GM23248 (cell line): ENCODE data around the gene ASB16. TPM values are rescaled to one million over a fixed set of nuclear protein-coding genes. Genes with fewer than 3 reads are reported as not detected.
"Not testable (repeated sequence)": the region's sequence is repeated elsewhere in the genome, so short reads cannot be mapped to it uniquely, and the experiment has no call there.

Experiments
- DNase-seq: peaks from one replicate; pipeline ENCODE4 v3.0.0-alpha.2; 2015
- H2AFZ ChIP-seq: fragments of 200-600 bp; sonication (generic); 2 replicates; pipeline ENCODE4 v1.6.1; 2016; ENCODE audit warnings: antibody characterized with exemption
- H3F3A ChIP-seq: fragments of 200-600 bp; sonication (generic); 2 replicates; pipeline ENCODE4 v1.6.1; 2016; ENCODE audit warnings: mild to moderate bottlenecking, antibody characterized with exemption, mixed run types; ENCODE audit not compliant: insufficient read depth
- H3K27ac ChIP-seq: fragments of 200-600 bp; sonication (generic); 2 replicates; pipeline ENCODE4 v1.5.1; 2016; ENCODE audit warnings: mild to moderate bottlenecking
- H3K27me3 ChIP-seq: fragments of 200-600 bp; sonication (generic); replicated peaks from 2 replicates; pipeline ENCODE4 v1.6.1; 2016; ENCODE audit warnings: mild to moderate bottlenecking; ENCODE audit not compliant: insufficient read depth
- H3K36me3 ChIP-seq: fragments of 200-600 bp; sonication (generic); 2 replicates; pipeline ENCODE4 v1.6.1; 2016; ENCODE audit warnings: low read depth, mild to moderate bottlenecking
- H3K4me1 ChIP-seq: fragments of 200-600 bp; sonication (generic); 2 replicates; pipeline ENCODE4 v1.6.1; 2016; ENCODE audit warnings: mild to moderate bottlenecking; ENCODE audit not compliant: insufficient read depth
- H3K4me2 ChIP-seq: fragments of 200-600 bp; sonication (generic); one replicate; pipeline ENCODE4 v1.6.1; 2016; ENCODE audit warnings: mild to moderate bottlenecking; ENCODE audit not compliant: unreplicated experiment
- H3K4me3 ChIP-seq: fragments of 200-600 bp; sonication (generic); 2 replicates; pipeline ENCODE4 v1.5.1; 2016; ENCODE audit warnings: mild to moderate bottlenecking
- H3K79me2 ChIP-seq: fragments of 200-600 bp; sonication (generic); 2 replicates; pipeline ENCODE4 v1.6.1; 2016; ENCODE audit warnings: mild to moderate bottlenecking; ENCODE audit not compliant: insufficient read depth
- H3K9ac ChIP-seq: fragments of 200-600 bp; sonication (generic); 2 replicates; pipeline ENCODE4 v1.6.1; 2016; ENCODE audit warnings: mild to moderate bottlenecking
- H3K9me2 ChIP-seq: fragments of 200-600 bp; sonication (generic); 2 replicates; pipeline ENCODE4 v1.6.1; 2016; ENCODE audit warnings: mixed run types, mild to moderate bottlenecking, moderate library complexity; ENCODE audit not compliant: insufficient read depth
- H3K9me3 ChIP-seq: fragments of 200-600 bp; sonication (generic); one replicate; pipeline ENCODE4 v1.6.1; 2017; ENCODE audit warnings: low read depth
- H4K20me1 ChIP-seq: fragments of 200-600 bp; sonication (generic); 2 replicates; pipeline ENCODE4 v1.6.0; 2016; ENCODE audit not compliant: insufficient read depth
- EZH2 ChIP-seq: fragments of 200-600 bp; sonication (generic); IDR thresholded peaks from 2 replicates; pipeline ENCODE4 v1.6.1; 2018; ENCODE audit warnings: antibody characterized with exemption, mild to moderate bottlenecking; ENCODE audit not compliant: insufficient read depth, poor library complexity, severe bottlenecking
- EZH2phosphoT487 ChIP-seq: fragments of 200-600 bp; sonication (generic); IDR thresholded peaks from 2 replicates; pipeline ENCODE4 v1.6.1; 2018; ENCODE audit warnings: antibody characterized with exemption, moderate library complexity, mild to moderate bottlenecking, low read depth; ENCODE audit not compliant: insufficient read depth
- WGBS, 2 experiments: methylation state at CpG; one replicate each; pipeline ENCODE4 v1.1.6; 2015 to 2017; ENCODE audit warnings: low lambda C conversion rate in 2 of 2, low coverage in 1 of 2; ENCODE audit errors: missing lambda C conversion rate in 2 of 2; 5-methylcytosine and 5-hydroxymethylcytosine counted together
- in situ Hi-C: fragments of 300-500 bp; cut with MboI; formaldehyde crosslinking; loops from 2 replicates; pipeline ENCODE4 v1.15.0; 2020
- polyA plus RNA-seq: library from polyadenylated mRNA; unstranded; fragments of >200 nt; fragmentation: Nextera tagmentation; extraction: Ambion mirVana; gene quantifications from 2 replicates; pipeline ENCODE4 v1.2.1, GENCODE V29; 2016
- total RNA-seq: library from RNA; depleted of rRNA; stranded (reverse); fragments of >200 nt; shearing (Covaris generic); gene quantifications from 2 replicates; pipeline ENCODE4 v1.2.3, GENCODE V29; 2014

The ASB16 gene
- total and polyA plus RNA-seq, 2 experiments from 2014 or later, result 0.25 TPM; not detected in 1

DNA sequence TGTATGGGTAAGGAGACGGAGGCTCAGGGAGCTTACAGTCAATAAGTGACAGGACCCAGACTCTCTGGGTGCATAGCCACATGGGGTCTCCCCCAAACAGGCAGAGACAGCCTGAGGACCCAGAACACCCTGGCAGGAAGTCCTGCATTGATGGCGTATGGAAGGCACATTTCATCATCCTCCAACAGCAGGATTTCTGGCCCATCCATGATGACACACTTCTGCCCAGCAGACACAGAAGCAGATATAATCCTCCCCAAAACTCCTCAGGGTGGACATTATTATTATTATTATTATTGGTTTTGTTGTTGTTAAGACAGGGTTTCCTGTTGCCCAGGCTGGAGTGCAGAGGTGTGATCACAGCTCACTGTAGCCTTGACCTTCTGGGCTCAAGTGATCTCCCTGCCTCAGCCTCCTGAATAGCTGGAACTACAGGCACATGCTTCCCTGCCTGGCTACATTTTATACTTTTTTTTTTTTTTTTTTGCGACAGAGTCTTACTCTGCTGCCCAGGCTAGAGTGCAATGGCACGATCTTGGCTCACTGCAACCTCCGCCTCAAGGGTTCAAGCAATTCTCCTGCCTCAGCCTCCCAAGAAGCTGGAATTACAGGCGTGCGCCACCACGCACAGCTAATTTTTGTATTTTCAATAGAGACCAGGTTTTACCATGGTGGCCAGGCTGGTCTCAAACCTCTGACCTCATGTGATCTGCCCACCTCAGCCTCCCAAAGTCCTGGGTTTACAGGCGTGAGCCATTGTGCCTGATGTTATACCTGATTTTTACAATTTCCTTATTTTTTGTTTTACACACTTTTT is 35.5 kb upstream of the ASB16 start:
- 92 to 94% methylated on average over 9 of the region's 9 CpGs for WGBS, 2 experiments
- H3K27me3 ChIP-seq, result no peaks in the 10 kb centered on the region
- DNase-seq, result no peak
- peaks cover 26% of the 10 kb centered on the region for H3K4me1 ChIP-seq
- no peak overlapping the region for H3K4me2 ChIP-seq
- H3K4me3 ChIP-seq, result no peak overlapping the region
- no peak overlapping the region for H3K9ac ChIP-seq
- no peaks in the 10 kb centered on the region for H3K9me2 ChIP-seq
- H2AFZ ChIP-seq, result peak overlapping the region; percentile 31; the same call in 1 of the 2 replicates
- no peaks in the 10 kb centered on the region for H4K20me1 ChIP-seq
- TF ChIP-seq EZH2phosphoT487 (no peak), EZH2 (no peak)
- H3F3A ChIP-seq, result peaks cover 21% of the 10 kb centered on the region
- H3K36me3 ChIP-seq, result no peaks in the 10 kb centered on the region
- H3K27ac ChIP-seq, result no peak overlapping the region
- in situ Hi-C loops, result no loop called here
- H3K9me3 ChIP-seq, result no peaks in the 10 kb centered on the region
- no peaks in the 10 kb centered on the region for H3K79me2 ChIP-seq

DNA sequence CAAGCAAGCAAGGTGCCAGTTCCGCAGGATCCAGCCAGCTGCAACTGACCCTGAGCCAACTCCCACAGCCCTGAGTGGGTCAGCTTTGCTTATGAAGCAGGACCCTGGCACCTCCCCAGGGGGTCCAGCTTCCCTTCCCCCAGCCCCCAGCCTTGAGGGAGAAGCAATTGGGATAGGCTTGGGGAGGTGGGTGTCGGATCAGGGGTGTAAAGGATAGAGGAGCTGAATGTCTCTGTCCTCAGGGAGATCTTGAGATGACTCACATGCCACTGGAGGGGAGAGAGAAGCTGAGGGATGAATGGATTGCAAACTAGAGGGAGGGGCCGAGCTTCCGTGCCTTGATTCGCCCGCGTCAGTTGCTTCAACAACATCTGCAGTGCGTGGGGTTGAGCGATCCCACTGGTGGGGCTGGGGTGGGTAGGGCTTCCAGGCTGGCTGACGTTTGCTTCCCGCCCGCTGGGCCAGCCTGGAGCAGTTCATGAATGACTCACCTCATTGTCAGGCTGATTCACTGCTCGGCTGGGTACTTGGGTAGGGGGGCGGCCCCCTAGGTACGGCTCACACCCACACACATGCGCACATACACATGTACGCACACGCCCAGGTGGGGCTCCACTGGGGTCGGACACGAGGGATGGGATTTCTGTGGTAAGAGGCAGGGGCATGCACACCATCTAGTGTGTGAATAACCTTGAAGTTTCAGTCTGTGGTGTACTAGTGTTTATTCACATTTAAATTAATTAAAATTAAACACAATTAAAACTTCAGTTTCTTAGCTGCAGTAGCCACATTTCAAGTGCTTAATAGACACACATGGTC is 32.4 kb upstream of the ASB16 start:
- no peak for TF ChIP-seq EZH2
- Histone ChIP-seq H3K79me2 (peaks cover 7% of the 10 kb centered on the region; the same call in 1 of the 2 replicates), H3K9ac (peak overlapping the region; percentile 70), H3F3A (peaks cover 19% of the 10 kb centered on the region), H3K4me3 (peak overlapping the region; percentile 61), H2AFZ (peak overlapping the region; percentile 66), H3K9me3 (no peaks in the 10 kb centered on the region), H3K9me2 (no peaks in the 10 kb centered on the region), H3K4me2 (peak overlapping the region; percentile 78), H4K20me1 (no peaks in the 10 kb centered on the region), H3K27me3 (no peaks in the 10 kb centered on the region), H3K27ac (peak overlapping the region; percentile 87), H3K4me1 (peaks cover 18% of the 10 kb centered on the region), H3K36me3 (no peaks in the 10 kb centered on the region)
- in situ Hi-C loops, result no loop called here
- DNase-seq, result peak; percentile 100
- 1% methylated on average over 20 of the region's 20 CpGs for WGBS, 2 experiments

DNA sequence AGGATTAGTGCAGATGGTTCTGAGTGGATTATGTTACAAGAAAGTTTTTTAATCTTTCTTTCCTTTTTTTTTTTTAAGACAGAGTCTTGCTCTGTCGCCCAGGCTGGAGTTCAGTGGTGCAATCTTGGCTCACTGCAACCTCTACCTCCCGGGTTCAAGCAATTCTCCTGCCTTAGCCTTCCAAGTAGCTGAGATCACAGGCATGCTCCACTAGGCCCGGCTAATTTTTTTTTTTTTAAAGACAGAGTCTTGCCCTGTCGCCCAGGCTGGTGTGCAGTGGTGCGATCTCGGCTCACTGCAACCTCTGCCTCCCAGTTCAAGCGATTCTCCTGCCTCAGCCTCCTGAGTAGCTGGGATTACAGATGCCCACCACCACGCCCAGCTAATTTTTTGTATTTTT is 26.6 kb upstream of the ASB16 start:
- WGBS, 2 experiments, result 82 to 84% methylated on average over 8 of the region's 8 CpGs
- H3K27ac ChIP-seq, H3K4me3 ChIP-seq, H4K20me1 ChIP-seq, H3K36me3 ChIP-seq, DNase-seq, H3K9me3 ChIP-seq, H3K4me2 ChIP-seq, H3K9ac ChIP-seq, H2AFZ ChIP-seq, H3K9me2 ChIP-seq, in situ Hi-C loops, H3K27me3 ChIP-seq, H3K4me1 ChIP-seq: not testable (repeated sequence)
- H3K79me2 ChIP-seq, result peaks cover 14% of the 10 kb centered on the region; the same call in 1 of the 2 replicates
- H3F3A ChIP-seq, result peaks cover 15% of the 10 kb centered on the region

DNA sequence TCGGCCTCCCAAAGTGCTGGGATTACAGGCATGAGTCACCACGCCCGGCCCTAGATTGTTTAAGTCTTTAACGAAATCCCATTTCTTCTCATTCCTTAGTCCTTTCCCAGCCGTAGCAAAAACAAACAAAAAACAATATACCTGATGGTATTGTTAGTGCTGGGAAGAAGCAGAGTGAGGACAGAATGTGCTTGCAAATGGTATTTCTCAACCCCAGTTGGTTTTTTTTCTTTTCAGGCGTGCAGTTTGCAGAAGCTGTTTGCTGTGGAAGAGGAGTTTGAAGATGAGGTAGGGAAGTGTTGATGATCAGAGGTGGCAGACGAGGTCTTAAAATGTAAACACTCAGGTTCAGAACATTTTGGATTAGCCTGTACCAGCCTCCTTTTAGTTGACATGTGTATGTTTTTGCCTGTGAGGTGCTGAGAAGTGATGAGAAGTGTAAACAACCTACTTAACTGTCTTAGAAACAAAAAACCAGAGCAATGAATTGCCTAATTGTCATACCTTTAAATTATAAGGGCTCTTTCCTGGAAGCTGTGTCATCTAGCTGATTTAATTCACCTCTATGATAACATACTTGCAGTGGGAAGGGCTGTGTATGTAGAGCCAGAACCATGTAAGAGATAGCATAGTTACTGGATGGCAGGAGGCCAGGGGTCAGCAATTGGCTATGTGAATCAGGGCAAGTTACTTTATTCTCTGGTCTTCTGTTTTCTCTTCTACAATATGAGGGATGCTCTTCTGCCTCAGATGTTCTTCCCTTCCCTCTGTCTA is 25.4 kb upstream of the ASB16 start:
- Histone ChIP-seq H3K9me2 (no peaks in the 10 kb centered on the region), H3K27me3 (no peaks in the 10 kb centered on the region), H3K9ac (no peak overlapping the region), H4K20me1 (no peaks in the 10 kb centered on the region), H2AFZ (no peak overlapping the region), H3K36me3 (no peaks in the 10 kb centered on the region), H3K9me3 (no peaks in the 10 kb centered on the region), H3K79me2 (peaks cover 14% of the 10 kb centered on the region; the same call in 1 of the 2 replicates), H3K4me2 (no peak overlapping the region), H3F3A (peaks cover 10% of the 10 kb centered on the region; the same call in 1 of the 2 replicates), H3K4me3 (no peak overlapping the region), H3K27ac (no peak overlapping the region), H3K4me1 (no peaks in the 10 kb centered on the region)
- TF ChIP-seq EZH2 (no peak), EZH2phosphoT487 (no peak)
- WGBS, 2 experiments, result 87% methylated on average over 6 to 7 of the region's 7 CpGs
- DNase-seq, result no peak
- in situ Hi-C loops, result no loop called here
